Uterus (tissue), 4 donors: ENCODE results near the gene ERCC1. TPM values are rescaled to one million over a fixed set of nuclear protein-coding genes. Genes with fewer than 3 reads are reported as not detected.

Experiments
- DNase-seq, 2 donors: peaks; one replicate each; pipeline ENCODE4 v3.0.0-alpha.2; 2019 to 2020
- H3K27ac ChIP-seq, 2 donors: fragments of 200-600 bp; sonication (generic); 1 replicate in 1 of 2; 2 replicates in 1 of 2; pipeline ENCODE4 v1.5.1; 2016 to 2018
- H3K27me3 ChIP-seq, 2 donors: fragments of 200-600 bp; sonication (generic); one replicate each; pipeline ENCODE4 v1.5.1; 2018 to 2019; ENCODE audit warnings: control low read depth in 1 of 2
- H3K36me3 ChIP-seq, 2 donors: fragments of 200-600 bp; sonication (generic); one replicate each; pipeline ENCODE4 v1.5.1; 2019; ENCODE audit warnings: control low read depth in 1 of 2
- H3K4me1 ChIP-seq, 2 donors: fragments of 200-600 bp; sonication (generic); one replicate each; pipeline ENCODE4 v1.5.1; 2018 to 2019; ENCODE audit warnings: control low read depth in 1 of 2
- H3K4me3 ChIP-seq, 2 donors: fragments of 200-600 bp; sonication (generic); 1 replicate in 1 of 2; 2 replicates in 1 of 2; pipeline ENCODE4 v1.5.1; 2018 to 2019; ENCODE audit warnings: mild to moderate bottlenecking in 1 of 2
- H3K9me3 ChIP-seq, 2 donors: fragments of 200-600 bp; sonication (generic); one replicate each; pipeline ENCODE4 v1.5.1; 2019; ENCODE audit warnings: control low read depth in 1 of 2
- POLR2A ChIP-seq, 2 donors: fragments of 450-650 bp; IDR thresholded peaks; one replicate each; pipeline ENCODE4 v1.6.1; 2016; ENCODE audit warnings: antibody characterized with exemption in 2 of 2, mild to moderate bottlenecking in 1 of 2, moderate library complexity in 1 of 2
- intact Hi-C: fragments of 100-400 bp; cut with DNase I; formaldehyde crosslinking; loops from one replicate; pipeline ENCODE4 v1.15.1; 2023; ENCODE audit warnings: low total_unique reads
- total RNA-seq, 4 donors: library from RNA; depleted of rRNA in 3 of 4; stranded (reverse); fragments of >200 nt in 3 of 4; gene quantifications; one replicate each; pipeline versions ENCODE4 v1.1.0 to v1.2.4, GENCODE V29; 2014 to 2023
- TF ChIP-seq, protein P1 (sequence below), 4 experiments: fragments of 200-600 bp in 2 of 4; fragments of 450-650 bp in 2 of 4; sonication (generic) in 2 of 4; IDR thresholded peaks; one replicate each; pipeline ENCODE4 v1.5.1; 2016 to 2019; ENCODE audit warnings: antibody characterized with exemption in 4 of 4, mild to moderate bottlenecking in 2 of 4, moderate library complexity in 1 of 4
- donor health status: DM: yes; HTN: yes; CAD: no.

The ERCC1 gene
- total RNA-seq, 4 donors from 2014 or later, result 37.9 to 130 (median 68.0) TPM

DNA sequence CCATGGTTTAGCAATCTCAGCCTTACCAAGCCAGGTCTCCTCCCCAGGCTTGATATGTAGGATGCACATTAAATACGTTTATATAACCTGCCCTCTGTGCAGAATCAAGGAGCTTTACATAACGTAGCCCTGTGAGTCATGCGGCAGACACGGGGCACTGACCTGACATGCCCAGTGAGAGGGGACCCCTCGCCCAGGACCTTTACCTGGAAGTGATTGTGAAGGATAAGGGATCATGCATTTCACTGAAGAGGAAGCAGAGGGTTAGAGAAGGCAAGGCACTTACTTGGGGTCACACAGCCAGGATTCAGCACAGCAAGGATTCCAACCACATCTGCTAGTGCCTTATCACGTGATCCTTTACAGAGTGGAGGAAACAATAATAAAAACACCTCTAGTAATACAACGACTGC lies 25.2 kb upstream of the ERCC1 start:
- Histone ChIP-seq H3K36me3 (no peaks in the 10 kb centered on the region), H3K4me1 (no peaks in the 10 kb centered on the region), H3K9me3 (no peaks in the 10 kb centered on the region), H3K4me3 (no peak overlapping the region), H3K27ac (no peak overlapping the region), H3K27me3 (no peaks in the 10 kb centered on the region)
- TF ChIP-seq POLR2A (IDR thresholded peaks at IDR 0.05), result no peak
- TF ChIP-seq, protein P1, sequence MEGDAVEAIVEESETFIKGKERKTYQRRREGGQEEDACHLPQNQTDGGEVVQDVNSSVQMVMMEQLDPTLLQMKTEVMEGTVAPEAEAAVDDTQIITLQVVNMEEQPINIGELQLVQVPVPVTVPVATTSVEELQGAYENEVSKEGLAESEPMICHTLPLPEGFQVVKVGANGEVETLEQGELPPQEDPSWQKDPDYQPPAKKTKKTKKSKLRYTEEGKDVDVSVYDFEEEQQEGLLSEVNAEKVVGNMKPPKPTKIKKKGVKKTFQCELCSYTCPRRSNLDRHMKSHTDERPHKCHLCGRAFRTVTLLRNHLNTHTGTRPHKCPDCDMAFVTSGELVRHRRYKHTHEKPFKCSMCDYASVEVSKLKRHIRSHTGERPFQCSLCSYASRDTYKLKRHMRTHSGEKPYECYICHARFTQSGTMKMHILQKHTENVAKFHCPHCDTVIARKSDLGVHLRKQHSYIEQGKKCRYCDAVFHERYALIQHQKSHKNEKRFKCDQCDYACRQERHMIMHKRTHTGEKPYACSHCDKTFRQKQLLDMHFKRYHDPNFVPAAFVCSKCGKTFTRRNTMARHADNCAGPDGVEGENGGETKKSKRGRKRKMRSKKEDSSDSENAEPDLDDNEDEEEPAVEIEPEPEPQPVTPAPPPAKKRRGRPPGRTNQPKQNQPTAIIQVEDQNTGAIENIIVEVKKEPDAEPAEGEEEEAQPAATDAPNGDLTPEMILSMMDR (IDR thresholded peaks at IDR 0.05), result no peak
- intact Hi-C loops, result no loop called here
- DNase-seq, result no peak

DNA sequence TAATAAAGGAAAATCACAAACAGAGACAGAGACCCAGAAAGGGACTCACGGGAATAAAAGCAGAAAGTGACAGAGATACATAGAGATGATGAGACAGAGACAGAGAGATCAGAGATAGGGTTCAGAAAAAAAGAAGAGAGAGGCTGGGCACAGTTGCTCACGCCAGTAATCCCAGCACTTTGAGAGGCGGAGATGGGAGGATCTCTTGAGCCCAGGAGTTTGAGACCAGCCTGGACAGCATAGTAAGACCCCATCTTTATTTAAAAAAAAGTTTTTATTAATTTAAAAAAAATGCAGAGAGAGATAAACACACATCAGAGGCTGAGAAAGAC lies 24.7 kb upstream of the ERCC1 start:
- H3K36me3 ChIP-seq, result no peaks in the 10 kb centered on the region
- no peaks in the 10 kb centered on the region for H3K27me3 ChIP-seq
- no peak overlapping the region for H3K27ac ChIP-seq
- no peaks in the 10 kb centered on the region for H3K4me1 ChIP-seq
- H3K9me3 ChIP-seq, result no peaks in the 10 kb centered on the region
- intact Hi-C loops, result no loop called here
- H3K4me3 ChIP-seq, result no peak overlapping the region
- no peak for TF ChIP-seq POLR2A (IDR thresholded peaks at IDR 0.05)
- TF ChIP-seq, protein P1 (IDR thresholded peaks at IDR 0.05), result no peak
- no peak for DNase-seq

DNA sequence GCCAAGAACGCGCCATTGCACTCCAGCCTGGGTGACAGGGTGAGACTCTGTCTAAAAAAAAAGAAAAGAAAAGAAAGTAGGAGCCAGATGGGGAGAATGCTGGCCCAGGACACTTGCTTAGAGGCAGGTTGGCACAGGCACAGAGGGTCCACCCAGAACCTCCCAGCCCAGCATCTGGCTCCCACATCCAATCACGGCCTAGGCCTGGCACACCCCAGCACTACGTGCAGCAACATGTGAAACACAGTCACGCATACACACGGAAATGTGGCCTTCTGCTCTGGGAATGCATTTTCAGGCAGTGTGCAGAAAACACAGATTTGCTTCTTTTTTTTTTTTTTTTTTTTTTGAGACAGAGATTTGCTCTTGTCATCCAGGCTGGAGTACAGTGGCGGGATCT lies 23.2 kb upstream of the ERCC1 start:
- peaks cover 0 to 6% of the 10 kb centered on the region in 2 donors for H3K4me1 ChIP-seq
- H3K36me3 ChIP-seq, result no peaks in the 10 kb centered on the region
- intact Hi-C loops, result no loop called here
- H3K9me3 ChIP-seq, result no peaks in the 10 kb centered on the region
- TF ChIP-seq, protein P1 (IDR thresholded peaks at IDR 0.05), result no peak
- no peak for TF ChIP-seq POLR2A (IDR thresholded peaks at IDR 0.05)
- H3K27ac ChIP-seq, result no peak overlapping the region
- DNase-seq, result no peak
- H3K4me3 ChIP-seq, result no peak overlapping the region
- H3K27me3 ChIP-seq, result no peaks in the 10 kb centered on the region

DNA sequence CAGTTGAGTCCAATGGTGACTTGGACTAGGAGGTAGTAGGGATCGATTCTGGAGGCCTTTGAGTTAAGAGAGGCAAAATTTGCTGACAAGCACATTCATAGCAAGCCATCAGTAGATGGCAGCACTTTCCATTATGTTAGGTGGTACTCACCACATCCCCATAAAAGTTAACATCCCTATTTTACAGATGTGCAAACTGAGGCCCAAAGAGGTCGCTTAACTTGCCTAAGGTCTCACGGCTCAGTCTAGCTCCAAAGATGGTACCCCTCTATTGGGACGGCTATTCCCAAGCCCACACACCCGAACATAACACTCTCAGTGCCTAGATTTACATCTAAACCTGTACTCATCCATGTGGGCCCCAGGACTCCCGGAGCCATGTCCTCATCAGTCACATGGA lies 22.6 kb upstream of the ERCC1 start:
- Histone ChIP-seq H3K27ac (no peak overlapping the region), H3K4me1 (peaks cover 0 to 6% of the 10 kb centered on the region in 2 donors), H3K27me3 (no peaks in the 10 kb centered on the region), H3K4me3 (no peak overlapping the region), H3K36me3 (no peaks in the 10 kb centered on the region), H3K9me3 (no peaks in the 10 kb centered on the region)
- DNase-seq, result no peak
- intact Hi-C loops, result no loop called here
- TF ChIP-seq, protein P1 (IDR thresholded peaks at IDR 0.05), result no peak
- TF ChIP-seq POLR2A (IDR thresholded peaks at IDR 0.05), result no peak

DNA sequence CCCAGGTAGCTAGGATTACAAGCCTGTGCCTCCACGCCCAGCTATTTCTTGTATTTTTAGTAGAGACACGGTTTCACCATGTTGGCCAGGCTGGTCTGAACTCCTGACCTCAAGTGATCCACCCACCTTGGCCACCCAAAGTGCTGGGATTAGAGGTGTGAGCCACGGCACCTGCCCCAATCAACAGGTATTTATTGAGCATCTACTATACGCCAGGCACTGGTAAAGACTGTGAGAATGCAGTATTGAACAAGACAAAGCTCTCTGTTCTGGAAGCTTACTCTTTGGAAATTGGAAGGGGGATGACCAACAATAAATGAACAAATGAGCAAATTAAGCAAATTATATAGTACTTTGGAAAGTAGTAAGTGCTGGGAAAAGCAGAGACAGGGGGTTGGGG lies 21.4 kb upstream of the ERCC1 start:
- Histone ChIP-seq H3K4me1 (peaks cover 0 to 6% of the 10 kb centered on the region in 2 donors), H3K27me3 (no peaks in the 10 kb centered on the region), H3K9me3 (no peaks in the 10 kb centered on the region), H3K36me3 (no peaks in the 10 kb centered on the region), H3K4me3 (no peak overlapping the region), H3K27ac (peak overlapping the region; percentile 90 to 92)
- intact Hi-C loops, result no loop called here
- DNase-seq, result no peak
- TF ChIP-seq POLR2A (IDR thresholded peaks at IDR 0.05), result no peak
- TF ChIP-seq, protein P1 (IDR thresholded peaks at IDR 0.05), result no peak
